Brain microvascular endothelial cell (primary cell): Measurements from ENCODE around the gene AHI1.
"Not testable (repeated sequence)": the region's sequence is repeated elsewhere in the genome, so short reads cannot be mapped to it uniquely, and the experiment has no call there.

ENCODE experiments used
- DNase-seq: peaks from one replicate; pipeline ENCODE4 v3.0.0-alpha.2; 2020
- H3K27ac ChIP-seq: fragments of 250-450 bp; sonication (Bioruptor Pico); 2 replicates; pipeline ENCODE4 v1.5.1; 2020; ENCODE audit warnings: mild to moderate bottlenecking, moderate library complexity
- H3K27me3 ChIP-seq: fragments of 250-450 bp; sonication (Bioruptor Pico); replicated peaks from 2 replicates; pipeline ENCODE4 v1.5.1; 2020; ENCODE audit warnings: mild to moderate bottlenecking
- H3K36me3 ChIP-seq: fragments of 250-450 bp; sonication (Bioruptor Pico); replicated peaks from 2 replicates; pipeline ENCODE4 v1.5.1; 2020; ENCODE audit warnings: mild to moderate bottlenecking
- H3K4me3 ChIP-seq: 2 replicates; pipeline ENCODE4 v1.5.1; 2011; ENCODE audit warnings: low read depth, mild to moderate bottlenecking, control low read depth, low read length, moderate library complexity
- in situ Hi-C: cut with HindIII; loops from 2 replicates; pipeline ENCODE4 v1.10.0; 2017; ENCODE audit warnings: low sequenced_read_pairs, low pct_ligation_motif_present
- TF ChIP-seq, protein P1 (sequence below): IDR thresholded peaks from 2 replicates; pipeline ENCODE4 v1.5.1; 2011; ENCODE audit warnings: low read depth, mild to moderate bottlenecking, moderate library complexity, low read length, control low read depth, inconsistent platforms; ENCODE audit errors: missing control alignments

The AHI1 gene

DNA sequence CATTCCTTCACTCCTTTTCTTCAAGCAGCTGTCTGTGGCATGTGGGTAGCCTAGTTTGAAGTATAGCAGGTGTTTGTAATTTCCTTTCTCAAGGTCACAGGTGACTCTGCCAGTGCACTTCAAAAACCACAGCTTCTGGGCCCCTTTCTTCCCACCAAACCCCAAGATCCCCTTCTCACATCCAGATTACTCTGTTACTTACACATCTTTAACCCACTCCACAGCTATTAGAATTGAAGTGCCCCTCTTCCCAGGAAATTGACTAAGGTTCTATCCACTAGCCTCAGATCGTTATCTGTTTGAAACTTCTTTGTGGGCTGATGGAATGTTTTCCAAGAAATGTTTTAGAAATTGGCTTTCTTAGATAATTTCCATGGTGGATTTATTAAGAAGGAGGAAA is 150.8 kb downstream of the AHI1 start:
- Histone ChIP-seq H3K36me3 (no peaks in the 10 kb centered on the region), H3K27me3 (no peaks in the 10 kb centered on the region), H3K27ac (no peak overlapping the region), H3K4me3 (no peak overlapping the region)
- in situ Hi-C loops, result no loop called here
- TF ChIP-seq, protein P1, sequence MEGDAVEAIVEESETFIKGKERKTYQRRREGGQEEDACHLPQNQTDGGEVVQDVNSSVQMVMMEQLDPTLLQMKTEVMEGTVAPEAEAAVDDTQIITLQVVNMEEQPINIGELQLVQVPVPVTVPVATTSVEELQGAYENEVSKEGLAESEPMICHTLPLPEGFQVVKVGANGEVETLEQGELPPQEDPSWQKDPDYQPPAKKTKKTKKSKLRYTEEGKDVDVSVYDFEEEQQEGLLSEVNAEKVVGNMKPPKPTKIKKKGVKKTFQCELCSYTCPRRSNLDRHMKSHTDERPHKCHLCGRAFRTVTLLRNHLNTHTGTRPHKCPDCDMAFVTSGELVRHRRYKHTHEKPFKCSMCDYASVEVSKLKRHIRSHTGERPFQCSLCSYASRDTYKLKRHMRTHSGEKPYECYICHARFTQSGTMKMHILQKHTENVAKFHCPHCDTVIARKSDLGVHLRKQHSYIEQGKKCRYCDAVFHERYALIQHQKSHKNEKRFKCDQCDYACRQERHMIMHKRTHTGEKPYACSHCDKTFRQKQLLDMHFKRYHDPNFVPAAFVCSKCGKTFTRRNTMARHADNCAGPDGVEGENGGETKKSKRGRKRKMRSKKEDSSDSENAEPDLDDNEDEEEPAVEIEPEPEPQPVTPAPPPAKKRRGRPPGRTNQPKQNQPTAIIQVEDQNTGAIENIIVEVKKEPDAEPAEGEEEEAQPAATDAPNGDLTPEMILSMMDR, result no peak
- DNase-seq, result peak; percentile 47

DNA sequence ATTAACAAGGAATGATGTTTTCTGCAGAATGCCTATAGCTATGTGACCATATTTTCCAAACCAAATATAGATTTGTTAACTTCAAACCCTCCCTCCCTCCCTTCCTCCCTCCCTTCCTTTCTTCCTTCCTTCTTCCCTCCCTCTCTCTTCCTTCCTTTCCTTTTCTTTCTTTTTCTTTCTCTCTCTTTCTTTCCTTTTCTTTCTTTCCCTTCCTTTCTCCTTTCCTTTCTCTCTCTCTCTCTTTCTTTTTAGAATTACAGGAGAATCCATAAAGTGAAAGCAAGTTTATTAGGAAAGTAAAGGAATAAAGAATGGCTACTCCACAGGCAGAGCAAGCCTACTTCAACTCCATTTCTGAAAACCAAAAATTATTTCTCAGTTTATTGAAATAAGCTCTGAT is 153.0 kb downstream of the AHI1 start:
- Histone ChIP-seq H3K36me3 (no peaks in the 10 kb centered on the region), H3K27me3 (no peaks in the 10 kb centered on the region), H3K27ac (no peak overlapping the region), H3K4me3 (no peak overlapping the region)
- TF ChIP-seq, protein P1, result no peak
- DNase-seq, result no peak
- in situ Hi-C loops, result no loop called here

DNA sequence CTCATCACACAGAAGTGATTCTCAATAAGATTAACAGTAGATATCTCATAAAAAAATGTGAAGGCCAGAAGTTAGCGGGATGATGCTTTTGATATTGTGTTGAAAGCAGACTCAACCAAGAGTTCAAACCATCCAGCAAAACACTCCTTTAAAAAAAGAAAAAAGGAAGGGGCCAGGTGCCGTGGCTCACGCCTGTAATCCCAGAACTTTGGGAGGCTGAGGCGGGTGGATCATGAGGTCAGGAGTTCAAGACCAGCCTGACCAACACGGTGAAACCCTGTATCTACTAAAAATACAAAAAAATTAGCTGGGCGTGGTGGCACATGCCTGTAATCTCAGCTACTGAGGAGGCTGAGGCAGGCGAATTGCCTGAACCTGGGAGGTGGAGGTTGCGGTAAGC is 157.6 kb downstream of the AHI1 start:
- H3K36me3 ChIP-seq, DNase-seq, H3K27ac ChIP-seq, H3K27me3 ChIP-seq, H3K4me3 ChIP-seq, in situ Hi-C loops: not testable (repeated sequence)

DNA sequence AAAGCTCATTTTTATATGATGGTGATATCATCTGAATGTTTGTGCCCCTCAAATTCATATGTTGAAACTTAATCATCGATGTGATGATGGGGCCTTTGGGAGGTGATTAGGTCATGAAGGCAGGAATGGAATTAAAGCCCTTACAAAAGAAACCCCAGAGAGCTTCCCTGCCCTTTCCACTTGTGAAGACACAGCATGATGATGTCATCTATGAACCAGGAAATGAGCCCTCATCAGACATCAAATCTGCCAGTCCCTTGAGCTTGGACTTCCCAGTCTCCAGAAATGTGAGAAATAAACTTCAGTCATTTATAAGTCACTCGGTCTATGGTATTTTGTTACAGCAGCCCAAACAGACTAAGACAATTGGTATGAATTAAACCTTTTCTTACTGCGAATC is 163.4 kb downstream of the AHI1 start:
- TF ChIP-seq, protein P1, result no peak
- Histone ChIP-seq H3K27ac (peak overlapping the region; percentile 26), H3K36me3 (no peaks in the 10 kb centered on the region), H3K27me3 (no peaks in the 10 kb centered on the region), H3K4me3 (no peak overlapping the region)
- DNase-seq, result peak; percentile 69
- in situ Hi-C loops, result no loop called here

DNA sequence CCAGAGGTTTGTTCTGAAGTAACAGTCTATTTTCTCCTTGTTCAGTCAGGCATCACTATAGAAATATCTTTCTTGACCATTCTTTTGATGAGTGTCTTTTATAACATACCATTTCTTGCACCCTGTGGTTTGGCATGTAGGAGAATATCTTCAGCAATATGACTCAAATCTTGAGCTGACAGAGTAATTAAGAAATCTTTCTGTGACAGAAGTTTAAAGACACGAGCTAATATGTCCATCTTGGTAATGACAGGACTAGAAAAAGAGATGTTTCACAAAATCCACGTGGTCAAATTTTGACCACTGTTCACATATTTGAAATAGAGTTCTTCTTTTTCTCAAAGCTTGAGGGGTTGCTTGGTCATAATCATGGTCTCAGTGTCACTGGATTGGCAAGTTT is 166.5 kb downstream of the AHI1 start:
- peaks cover 2% of the 10 kb centered on the region for H3K36me3 ChIP-seq
- H3K27ac ChIP-seq, result peak overlapping the region; percentile 89
- TF ChIP-seq, protein P1, result no peak
- no peaks in the 10 kb centered on the region for H3K27me3 ChIP-seq
- DNase-seq, result peak; percentile 25
- H3K4me3 ChIP-seq, result no peak overlapping the region
- in situ Hi-C loops, result no loop called here

DNA sequence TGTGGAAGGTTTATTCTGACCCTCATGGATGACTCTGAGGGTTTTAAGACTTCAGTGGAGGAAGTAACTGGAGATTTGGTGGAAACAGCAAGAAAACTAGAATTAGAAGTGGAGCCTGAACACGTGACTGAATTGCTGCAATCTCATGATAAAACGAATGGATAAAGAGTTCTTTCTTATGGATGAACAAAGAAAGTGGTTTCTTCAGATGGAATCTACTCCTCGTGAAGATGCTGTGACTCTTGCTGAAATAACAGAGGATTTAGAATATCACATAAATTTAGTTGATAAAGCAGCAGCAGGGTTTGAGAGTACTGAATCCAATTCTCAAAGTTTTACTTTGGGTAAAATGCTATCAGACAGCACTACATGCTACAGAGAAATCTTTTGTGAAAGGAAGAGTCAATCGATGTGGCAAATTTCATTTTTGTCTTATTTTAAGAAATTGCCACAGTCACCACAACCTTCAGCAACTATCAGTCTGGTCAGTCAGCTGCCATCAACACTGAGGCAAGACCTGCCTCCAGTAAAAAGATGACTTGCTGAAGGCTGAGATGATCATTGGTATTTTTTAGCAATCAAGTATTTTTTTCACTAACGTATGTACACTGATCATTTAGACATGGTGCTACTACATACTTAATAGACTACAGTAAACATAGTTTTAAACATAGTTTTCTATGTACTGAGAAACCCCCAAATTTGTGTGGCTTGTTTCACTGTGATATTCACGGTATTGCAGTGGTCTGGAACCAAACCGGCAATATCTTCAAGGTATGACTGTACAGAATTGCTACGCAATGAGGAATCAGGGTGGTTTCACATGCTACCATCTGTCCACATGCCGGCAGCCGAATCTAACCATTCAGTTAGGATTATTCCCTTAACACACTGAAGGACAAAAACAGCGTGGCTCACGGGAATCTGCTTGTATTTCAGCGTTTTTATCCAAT is 167.4 kb downstream of the AHI1 start:
- H3K36me3 ChIP-seq, result peaks cover 2% of the 10 kb centered on the region
- no peaks in the 10 kb centered on the region for H3K27me3 ChIP-seq
- TF ChIP-seq, protein P1, result no peak
- in situ Hi-C loops, result no loop called here
- peak; percentile 78 for DNase-seq
- H3K4me3 ChIP-seq, result no peak overlapping the region
- H3K27ac ChIP-seq, result peak overlapping the region; percentile 89
